GM10248 (cell line): ENCODE results near the gene NT5DC4.

Experiments used
- CTCF ChIA-PET: fragments of 300-600 bp; sonication (Branson Sonifier 250); formaldehyde crosslinking; extraction: SDS; loops from one replicate; lab custom pipeline; 2021; ENCODE audit warnings: antibody characterized with exemption; lab: Yijun Ruan, JAX
- POLR2A ChIA-PET: fragments of 350-650 bp; sonication (Branson Sonifier 250); formaldehyde crosslinking; extraction: SDS; loops from one replicate; lab custom pipeline; 2020; ENCODE audit warnings: antibody characterized with exemption; lab: Yijun Ruan, JAX
- DNase-seq: peaks from one replicate; pipeline ENCODE4 v3.0.0; 2012; ENCODE audit errors: extremely low spot score
- TF ChIP-seq, protein P1 (sequence below): IDR thresholded peaks from 2 replicates; pipeline ENCODE4 v1.5.1; 2012; ENCODE audit warnings: mild to moderate bottlenecking, low read depth; ENCODE audit errors: extremely low read depth, missing control alignments, control extremely low read depth

NT5DC4 gene

DNA sequence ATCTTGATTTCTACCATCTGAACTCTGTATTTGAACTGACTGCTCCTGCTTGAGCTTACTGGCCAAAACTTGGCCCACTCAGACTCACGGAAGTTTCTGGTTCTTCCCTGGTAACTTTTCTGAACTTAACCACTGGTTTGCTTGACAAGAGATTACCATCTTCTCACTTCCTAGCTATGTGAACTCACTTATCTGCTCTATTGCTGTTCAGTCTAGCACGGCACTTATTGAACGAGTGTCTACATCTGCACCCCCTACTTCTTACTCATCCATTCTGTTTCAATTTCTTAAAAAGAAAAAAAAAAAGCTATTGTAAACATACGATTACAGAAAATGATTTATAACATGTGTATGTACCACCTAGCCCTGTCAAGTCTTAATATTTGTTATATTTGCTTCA lies 34.6 kb downstream of the NT5DC4 start:
- no peak for DNase-seq
- CTCF ChIA-PET = interaction anchor here (0.7 to 10.6 kb wide), 5 partner anchors 8 to 186 kb away, joined by 3 to 275 read pairs (median 7); partner anchors contain the start of gene CKAP2L
- TF ChIP-seq, protein P1, sequence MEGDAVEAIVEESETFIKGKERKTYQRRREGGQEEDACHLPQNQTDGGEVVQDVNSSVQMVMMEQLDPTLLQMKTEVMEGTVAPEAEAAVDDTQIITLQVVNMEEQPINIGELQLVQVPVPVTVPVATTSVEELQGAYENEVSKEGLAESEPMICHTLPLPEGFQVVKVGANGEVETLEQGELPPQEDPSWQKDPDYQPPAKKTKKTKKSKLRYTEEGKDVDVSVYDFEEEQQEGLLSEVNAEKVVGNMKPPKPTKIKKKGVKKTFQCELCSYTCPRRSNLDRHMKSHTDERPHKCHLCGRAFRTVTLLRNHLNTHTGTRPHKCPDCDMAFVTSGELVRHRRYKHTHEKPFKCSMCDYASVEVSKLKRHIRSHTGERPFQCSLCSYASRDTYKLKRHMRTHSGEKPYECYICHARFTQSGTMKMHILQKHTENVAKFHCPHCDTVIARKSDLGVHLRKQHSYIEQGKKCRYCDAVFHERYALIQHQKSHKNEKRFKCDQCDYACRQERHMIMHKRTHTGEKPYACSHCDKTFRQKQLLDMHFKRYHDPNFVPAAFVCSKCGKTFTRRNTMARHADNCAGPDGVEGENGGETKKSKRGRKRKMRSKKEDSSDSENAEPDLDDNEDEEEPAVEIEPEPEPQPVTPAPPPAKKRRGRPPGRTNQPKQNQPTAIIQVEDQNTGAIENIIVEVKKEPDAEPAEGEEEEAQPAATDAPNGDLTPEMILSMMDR = no peak
- POLR2A ChIA-PET = no interaction called here

DNA sequence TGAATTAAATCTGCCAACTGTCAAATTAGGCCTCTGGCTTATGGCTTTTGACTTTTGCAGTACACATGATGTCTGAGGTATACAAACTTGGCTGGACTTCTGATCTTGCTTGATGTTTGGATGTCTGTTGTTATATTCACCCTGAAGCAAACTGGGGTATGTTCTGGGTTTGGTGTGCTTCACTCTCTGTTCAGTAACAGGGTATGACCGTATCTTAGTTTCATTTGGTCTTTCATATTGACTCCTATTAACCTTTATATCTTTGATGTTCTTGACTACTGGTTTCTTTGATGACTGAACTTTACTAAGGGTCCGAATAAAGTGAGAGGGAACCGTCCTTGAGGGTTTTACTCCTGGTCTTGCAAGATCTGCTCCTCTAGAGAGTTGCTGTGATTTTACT lies 35.4 kb downstream of the NT5DC4 start:
- ChIA-PET CTCF (interaction anchor here (0.7 to 10.6 kb wide), 3 partner anchors 40 to 185 kb away, joined by 3 to 275 read pairs (median 162); no protein-coding TSS in a partner anchor), POLR2A (no interaction called here)
- TF ChIP-seq, protein P1 = no peak
- no peak for DNase-seq

DNA sequence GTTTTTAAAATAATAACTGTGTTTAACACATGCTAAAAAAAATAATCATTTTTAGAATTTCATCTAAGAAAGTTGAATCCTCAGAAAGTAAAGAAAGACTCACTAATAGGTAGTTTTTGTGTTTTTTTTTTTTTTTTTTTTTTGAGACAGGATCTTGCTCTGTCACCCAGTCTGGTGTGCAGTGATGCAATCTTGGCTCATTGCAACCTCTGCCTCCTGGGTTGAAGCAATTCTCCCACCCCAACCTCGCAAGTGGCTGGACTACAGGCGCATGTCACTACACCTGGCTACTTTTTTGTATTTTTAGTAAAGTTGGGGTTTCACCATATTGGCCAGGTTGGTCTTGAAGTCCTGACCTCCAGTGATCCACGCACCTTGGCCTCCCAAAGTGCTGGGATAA lies 36.4 kb downstream of the NT5DC4 start:
- TF ChIP-seq, protein P1 = no peak
- ChIA-PET POLR2A (no interaction called here), CTCF (interaction anchor here (1.1 to 6.4 kb wide), 3 partner anchors 8 to 170 kb away, joined by 3 to 39 read pairs (median 3); no protein-coding TSS in a partner anchor)
- DNase-seq = no peak

DNA sequence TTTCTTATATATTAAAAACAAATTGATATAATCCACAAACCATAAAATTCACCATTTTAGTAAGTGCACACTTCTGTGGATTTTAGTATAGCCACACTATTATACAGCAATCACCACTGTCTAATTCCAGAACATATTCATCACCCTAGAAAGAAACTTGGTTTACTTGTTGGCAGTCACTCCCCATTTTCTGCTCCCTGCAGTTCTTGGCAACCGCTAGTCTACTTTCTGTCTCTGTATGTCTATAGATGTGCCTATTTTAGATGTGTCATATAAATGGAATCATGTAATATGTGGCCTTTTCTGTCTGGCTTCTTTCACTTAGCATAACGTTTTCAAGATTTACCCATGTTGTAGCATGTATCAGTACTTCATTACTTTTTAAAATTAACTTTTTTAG lies 37.9 kb downstream of the NT5DC4 start:
- DNase-seq = no peak
- TF ChIP-seq, protein P1 = no peak
- ChIA-PET CTCF (interaction anchor here (1.2 to 6.4 kb wide), 2 partner anchors 9 to 168 kb away, joined by 3 to 39 read pairs; no protein-coding TSS in a partner anchor), POLR2A (no interaction called here)

DNA sequence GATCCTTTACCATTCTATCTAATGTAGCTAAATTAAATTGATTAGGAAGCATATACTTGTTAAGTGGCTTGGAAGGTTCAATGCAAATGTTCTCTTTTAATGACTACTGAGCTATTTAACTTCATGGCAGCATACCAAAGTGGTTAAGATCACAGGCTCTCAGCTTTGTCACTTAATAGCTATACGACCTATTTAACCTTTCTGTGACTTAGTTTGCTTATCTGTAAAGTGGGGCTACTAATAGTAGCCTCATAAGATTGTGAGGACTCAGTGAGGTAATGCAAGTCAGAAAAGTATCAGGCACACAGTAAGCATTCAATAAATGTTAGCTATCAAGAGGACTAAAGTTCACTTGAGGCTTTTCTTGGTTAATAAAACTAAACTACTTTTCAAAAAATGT lies 39.3 kb downstream of the NT5DC4 start:
- no peak for DNase-seq
- TF ChIP-seq, protein P1 = no peak
- ChIA-PET POLR2A (no interaction called here), CTCF (interaction anchor here (1.1 to 6.4 kb wide), 6 partner anchors 8 to 182 kb away, joined by 3 to 39 read pairs (median 10); no protein-coding TSS in a partner anchor)

DNA sequence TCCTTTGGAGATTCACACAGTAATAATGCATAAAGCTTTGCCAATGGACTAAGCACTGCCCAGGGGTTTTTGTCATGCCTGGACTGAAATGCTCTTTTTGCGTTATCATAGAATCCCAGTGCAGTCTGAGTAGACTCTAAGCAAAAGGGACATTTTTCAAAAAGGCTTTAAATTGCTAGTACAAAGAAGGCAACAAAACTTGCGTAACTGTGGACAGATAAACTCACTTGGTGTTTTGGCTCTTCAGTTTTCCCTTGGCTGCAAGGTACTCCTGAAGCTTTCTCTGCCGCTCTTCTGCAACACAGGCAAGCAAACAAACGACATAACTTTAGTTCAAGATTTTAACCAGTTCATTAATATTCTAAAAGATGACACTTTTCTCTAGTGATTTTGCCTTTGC lies 41.5 kb downstream of the NT5DC4 start:
- TF ChIP-seq, protein P1 = no peak
- DNase-seq = no peak
- POLR2A ChIA-PET = no interaction called here
- CTCF ChIA-PET = interaction anchor here (1.3 to 6.4 kb wide), 7 partner anchors 10 to 180 kb away, joined by 3 to 39 read pairs (median 4); no protein-coding TSS in a partner anchor
